Stimulated activated CD4-positive, alpha-beta T cell treated with anti-CD3 and anti-CD28 coated beads, Interleukin-1b, Interleukin-23, amount 100 ng/mL, for 48 hours (primary cell): ENCODE data around the gene NAV3.

Source experiments
- DNase-seq: peaks from one replicate; pipeline ENCODE4 v3.0.0-alpha.2; 2020

Gene NAV3

GRCh38 chr12:77845831-77846230 lies 15.1 kb downstream of the NAV3 start:
- no peak for DNase-seq

- no peak for DNase-seq
These were observed 16.4 kb downstream of the NAV3 start for GRCh38 chr12:77847060-77847541.

- DNase-seq: no peak
These were observed 17.2 kb downstream of the NAV3 start for GRCh38 chr12:77847680-77848431.

- DNase-seq: no peak
These were observed 19.4 kb downstream of the NAV3 start for GRCh38 chr12:77850129-77850528.

- no peak for DNase-seq
These were observed 20.0 kb downstream of the NAV3 start for GRCh38 chr12:77850698-77851097.

- DNase-seq: no peak
These were observed 24.9 kb downstream of the NAV3 start for GRCh38 chr12:77855548-77855947.

- DNase-seq: no peak
These were observed 30.6 kb downstream of the NAV3 start for GRCh38 chr12:77861317-77861716.

GRCh38 chr12:77865178-77865577 lies 34.5 kb downstream of the NAV3 start:
- DNase-seq: no peak

- no peak for DNase-seq
These were observed 48.2 kb downstream of the NAV3 start for GRCh38 chr12:77878901-77879300.

GRCh38 chr12:77882709-77883108 lies 52.0 kb downstream of the NAV3 start:
- no peak for DNase-seq

- DNase-seq: no peak
These were observed 57.9 kb downstream of the NAV3 start for GRCh38 chr12:77888611-77889010.

- no peak for DNase-seq
These were observed 60.9 kb downstream of the NAV3 start for GRCh38 chr12:77891518-77892147.

GRCh38 chr12:77893918-77894317 lies 63.2 kb downstream of the NAV3 start:
- DNase-seq: no peak

GRCh38 chr12:77894556-77894955 lies 63.9 kb downstream of the NAV3 start:
- no peak for DNase-seq

GRCh38 chr12:77895699-77896098 lies 65.0 kb downstream of the NAV3 start:
- no peak for DNase-seq

GRCh38 chr12:77907936-77908335 lies 77.2 kb downstream of the NAV3 start:
- DNase-seq: no peak

GRCh38 chr12:77914081-77914488 lies 83.4 kb downstream of the NAV3 start:
- DNase-seq: no peak

GRCh38 chr12:77915071-77915600 lies 84.4 kb downstream of the NAV3 start:
- DNase-seq: no peak

GRCh38 chr12:77916276-77916675 lies 85.6 kb downstream of the NAV3 start:
- no peak for DNase-seq

GRCh38 chr12:77918046-77918445 lies 87.4 kb downstream of the NAV3 start:
- DNase-seq: no peak

- no peak for DNase-seq
These were observed 88.8 kb downstream of the NAV3 start for GRCh38 chr12:77919450-77919849.

- DNase-seq: no peak
These were observed 93.2 kb downstream of the NAV3 start for GRCh38 chr12:77923882-77924281.

GRCh38 chr12:77924703-77925102 lies 94.0 kb downstream of the NAV3 start:
- DNase-seq: no peak

GRCh38 chr12:77925536-77926108 lies 94.9 kb downstream of the NAV3 start:
- peak; percentile 15 for DNase-seq
